HG03571 (cell line): ENCODE data around the gene HDAC9.

Experiments
- ATAC-seq: cut with Tn5 transposase; IDR thresholded peaks from one replicate; pipeline ENCODE4 v1.9.1; 2021; ENCODE audit not compliant: unreplicated experiment

HDAC9 gene

GRCh38 chr7:18521945-18522566, 26.5 kb downstream of the HDAC9 start:
- ATAC-seq = no peak

GRCh38 chr7:18524248-18524647, 28.7 kb downstream of the HDAC9 start:
- ATAC-seq = no peak

- no peak for ATAC-seq
Measured at GRCh38 chr7:18526368-18526878, 30.9 kb downstream of the HDAC9 start.

- no peak for ATAC-seq
Measured at GRCh38 chr7:18529239-18529638, 33.7 kb downstream of the HDAC9 start.

- ATAC-seq = peak; percentile 78
Measured at GRCh38 chr7:18530224-18531179, 35.0 kb downstream of the HDAC9 start.

GRCh38 chr7:18531539-18531938, 36.0 kb downstream of the HDAC9 start:
- ATAC-seq = no peak

GRCh38 chr7:18532813-18533212, 37.3 kb downstream of the HDAC9 start:
- no peak for ATAC-seq

GRCh38 chr7:18534481-18534880, 38.9 kb downstream of the HDAC9 start:
- ATAC-seq = no peak

- no peak for ATAC-seq
Measured at GRCh38 chr7:18535810-18536415, 40.4 kb downstream of the HDAC9 start.

- ATAC-seq = no peak
Measured at GRCh38 chr7:18536486-18536885, 40.9 kb downstream of the HDAC9 start.

GRCh38 chr7:18538554-18539250, 43.2 kb downstream of the HDAC9 start:
- peak; percentile 58 for ATAC-seq

- ATAC-seq = no peak
Measured at GRCh38 chr7:18540396-18540795, 44.8 kb downstream of the HDAC9 start.

- ATAC-seq = no peak
Measured at GRCh38 chr7:18541181-18541870, 45.8 kb downstream of the HDAC9 start.

GRCh38 chr7:18541871-18542212, 46.3 kb downstream of the HDAC9 start:
- ATAC-seq = no peak

GRCh38 chr7:18546576-18546975, 51.0 kb downstream of the HDAC9 start:
- no peak for ATAC-seq

GRCh38 chr7:18547509-18548187, 52.1 kb downstream of the HDAC9 start:
- ATAC-seq = no peak

- ATAC-seq = no peak
Measured at GRCh38 chr7:18548534-18548933, 53.0 kb downstream of the HDAC9 start.

GRCh38 chr7:18550574-18550973, 55.0 kb downstream of the HDAC9 start:
- no peak for ATAC-seq

- no peak for ATAC-seq
Measured at GRCh38 chr7:18552316-18552916, 56.9 kb downstream of the HDAC9 start.
